IPS-NIHi7 (cell line): ENCODE data around the gene C4orf46.
A peak's percentile ranks its signal among the peaks of the same experiment; 100 is the strongest.
"Not testable (repeated sequence)": the region's sequence is repeated elsewhere in the genome, so short reads cannot be mapped to it uniquely, and the experiment has no call there.

Experiments
- DNase-seq: peaks from one replicate; pipeline ENCODE4 v3.0.0; 2012; ENCODE audit warnings: mixed read lengths; ENCODE audit errors: extremely low spot score

The C4orf46 gene

DNA sequence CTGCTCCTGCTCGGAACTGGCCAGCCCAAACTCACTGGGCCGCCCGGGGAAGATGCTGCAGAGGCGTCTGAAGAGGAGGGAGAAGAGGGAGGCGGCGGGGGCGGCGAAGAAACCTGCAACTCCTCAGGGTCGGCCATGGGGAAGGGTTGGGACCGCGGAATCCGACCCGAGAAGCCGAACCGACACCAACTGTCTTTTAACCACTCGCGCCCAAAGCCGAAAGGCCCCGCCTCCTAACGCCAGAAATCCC, at the start of gene C4orf46:
C4orf46 (minus strand) TSS at position 223 of the 250 bp plus-strand sequence; CDS start at position 137, 86 bp downstream.
- DNase-seq = no peak

DNA sequence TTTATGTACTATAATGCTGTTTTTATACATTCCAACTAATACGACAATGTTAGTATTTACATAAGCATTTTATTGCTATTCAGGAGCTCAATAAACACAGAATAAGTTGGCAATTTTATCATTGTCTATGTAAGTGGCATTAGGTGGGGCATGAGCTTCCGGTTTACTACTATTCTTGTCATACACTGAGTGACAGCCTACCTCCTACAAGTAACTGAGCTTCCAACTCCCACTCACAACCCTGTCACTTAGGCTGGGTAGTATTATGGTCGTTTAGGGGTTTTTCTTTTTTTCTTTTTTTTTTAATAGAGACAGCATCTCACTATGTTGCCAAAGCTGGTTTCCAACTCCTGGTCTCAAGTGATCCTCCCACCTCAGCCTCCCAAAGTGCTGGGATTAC, 44.1 kb upstream of the C4orf46 start:
- no peak for DNase-seq

DNA sequence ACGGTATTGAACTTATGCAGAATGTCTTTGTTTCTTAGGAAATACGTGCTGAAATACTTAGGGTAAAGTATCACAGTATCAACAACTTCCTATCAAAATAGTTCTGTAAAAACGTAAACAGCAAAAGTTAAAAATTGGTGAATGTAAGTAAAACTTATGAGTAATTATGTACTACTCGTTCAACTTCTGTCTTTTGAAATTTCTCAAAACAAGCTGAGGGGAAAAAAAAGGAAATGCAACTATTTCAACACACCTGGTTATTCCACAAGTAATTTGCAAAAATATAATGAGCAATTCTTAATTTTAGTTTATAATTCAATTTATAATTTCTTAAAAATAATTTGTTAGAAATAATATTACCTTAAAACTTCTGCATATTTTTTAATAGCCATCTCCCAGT, 43.2 kb upstream of the C4orf46 start:
- no peak for DNase-seq

DNA sequence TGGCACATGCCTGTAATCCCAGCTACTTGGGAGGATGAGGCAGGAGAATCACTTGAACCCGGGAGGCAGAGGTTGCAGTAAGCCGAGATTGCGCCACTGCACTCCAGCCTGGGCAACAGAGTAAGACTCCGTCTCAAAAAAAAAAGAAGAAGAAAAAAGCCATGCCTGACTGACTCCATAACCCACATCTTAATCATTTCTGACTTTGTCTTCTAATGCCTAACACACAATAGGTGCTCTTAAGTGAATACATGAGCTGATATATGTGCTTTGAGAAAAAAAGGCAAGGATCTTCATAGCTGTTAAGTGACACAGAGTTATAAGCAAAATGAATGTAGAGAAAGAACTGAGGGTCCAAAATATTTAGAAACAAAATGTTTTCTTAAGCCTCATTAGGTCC, 40.9 kb upstream of the C4orf46 start:
- not testable (repeated sequence) for DNase-seq

DNA sequence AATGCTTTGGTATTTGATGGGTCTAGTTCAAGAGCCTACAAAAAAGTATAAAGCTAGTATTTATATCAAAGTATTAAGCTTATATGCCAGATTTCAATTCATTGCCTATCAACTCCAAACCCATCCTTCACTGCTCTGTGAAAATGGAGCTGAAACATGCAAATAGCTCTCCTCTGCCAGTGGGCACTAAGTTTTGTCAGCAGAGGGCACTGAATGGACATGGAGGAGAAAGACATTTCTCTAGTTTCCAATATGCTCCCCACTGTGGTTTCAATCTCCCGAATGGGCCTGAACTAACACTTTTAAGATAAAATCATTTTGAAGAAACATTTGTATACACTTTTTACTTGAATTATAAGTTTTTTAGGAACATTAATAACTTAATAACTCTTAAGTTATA, 39.1 kb upstream of the C4orf46 start:
- no peak for DNase-seq

DNA sequence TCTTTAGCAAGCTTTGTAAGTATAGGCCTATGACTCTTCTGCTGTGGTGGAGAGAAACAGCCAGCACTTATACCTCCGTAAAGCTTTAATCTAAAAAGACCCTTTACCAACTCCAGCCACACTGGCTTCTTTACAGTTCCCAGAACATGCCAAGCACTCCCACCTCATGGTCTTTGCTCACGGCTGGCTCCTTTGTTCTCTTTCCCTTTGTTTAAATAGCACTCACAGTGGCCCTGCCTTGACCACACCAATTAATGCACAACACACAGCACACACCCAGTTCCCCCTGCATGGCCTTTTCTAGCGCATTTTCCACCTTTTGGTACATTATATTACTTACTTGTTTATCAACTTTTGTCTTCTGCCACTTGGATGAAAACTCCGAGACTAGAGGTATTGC, 32.6 kb upstream of the C4orf46 start:
- no peak for DNase-seq

DNA sequence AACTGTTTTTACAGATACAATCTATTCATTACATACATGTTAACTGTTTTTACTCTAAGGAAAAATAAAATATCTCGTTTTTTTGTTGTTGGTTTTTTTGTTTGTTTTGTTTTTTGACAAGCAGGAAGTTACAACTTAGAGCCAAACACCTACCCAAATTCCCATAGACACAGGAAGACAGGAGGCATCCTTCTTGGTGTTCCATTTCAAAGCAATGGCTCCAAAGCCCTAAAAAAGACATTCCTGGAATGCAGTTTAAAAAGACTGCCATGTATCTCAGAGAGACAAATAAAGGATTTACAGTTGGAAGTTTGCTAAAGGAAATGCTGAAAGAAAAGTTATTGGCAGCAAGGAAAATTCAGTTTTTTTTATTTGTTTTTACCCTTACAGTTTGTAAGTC, 17.1 kb upstream of the C4orf46 start:
- no peak for DNase-seq

DNA sequence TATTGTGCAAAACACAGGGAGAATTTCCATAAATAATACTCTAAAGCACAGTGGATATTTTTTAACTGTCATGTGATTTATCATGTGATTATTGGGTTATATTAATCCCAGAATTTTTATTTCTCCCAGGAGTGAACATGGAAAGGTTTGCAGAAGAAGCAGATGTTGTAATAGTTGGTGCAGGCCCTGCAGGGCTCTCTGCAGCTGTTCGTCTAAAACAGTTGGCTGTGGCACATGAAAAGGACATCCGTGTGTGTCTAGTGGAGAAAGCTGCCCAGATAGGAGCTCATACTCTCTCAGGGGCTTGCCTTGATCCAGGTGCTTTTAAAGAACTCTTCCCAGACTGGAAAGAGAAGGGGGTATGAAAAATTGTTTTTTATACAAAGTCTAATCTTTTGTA, 10.4 kb upstream of the C4orf46 start:
- no peak for DNase-seq

DNA sequence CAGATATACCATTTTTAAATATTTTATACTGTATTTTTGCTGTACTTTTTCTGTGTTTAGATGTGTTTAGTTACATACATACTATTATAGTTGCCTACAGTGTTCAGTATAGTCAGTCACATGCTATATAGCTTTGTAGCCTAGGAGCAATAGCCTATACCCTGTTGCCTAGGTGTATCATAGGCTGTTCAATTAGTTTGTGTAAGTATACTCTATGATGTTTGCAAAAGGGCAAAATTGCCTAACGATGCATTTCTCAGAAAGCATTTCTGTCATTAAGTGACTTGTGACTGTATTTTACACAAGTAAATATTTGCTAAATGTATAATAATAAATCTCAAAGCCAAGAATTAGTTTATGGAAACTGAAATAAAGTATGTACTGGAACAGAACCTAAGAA, 9.9 kb upstream of the C4orf46 start:
- DNase-seq = no peak

DNA sequence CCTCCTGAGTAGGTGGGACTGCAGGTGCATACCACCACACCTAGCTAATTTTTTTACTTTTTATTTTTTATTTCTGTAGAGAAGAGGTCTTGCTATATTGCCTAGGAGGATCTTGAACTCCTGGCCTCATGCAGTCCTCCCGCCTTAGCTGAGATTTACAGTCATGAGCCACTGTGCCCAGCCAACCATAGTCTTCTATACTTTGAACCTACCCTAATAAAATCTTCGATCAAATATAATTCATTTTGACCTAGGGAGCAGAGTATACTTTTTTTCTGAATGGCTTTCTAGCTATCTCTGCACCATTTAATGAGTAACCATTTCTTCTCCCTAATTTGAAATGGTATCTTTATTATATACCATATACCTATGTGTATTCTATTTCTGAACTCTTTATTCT, 7.1 kb upstream of the C4orf46 start:
- no peak for DNase-seq

DNA sequence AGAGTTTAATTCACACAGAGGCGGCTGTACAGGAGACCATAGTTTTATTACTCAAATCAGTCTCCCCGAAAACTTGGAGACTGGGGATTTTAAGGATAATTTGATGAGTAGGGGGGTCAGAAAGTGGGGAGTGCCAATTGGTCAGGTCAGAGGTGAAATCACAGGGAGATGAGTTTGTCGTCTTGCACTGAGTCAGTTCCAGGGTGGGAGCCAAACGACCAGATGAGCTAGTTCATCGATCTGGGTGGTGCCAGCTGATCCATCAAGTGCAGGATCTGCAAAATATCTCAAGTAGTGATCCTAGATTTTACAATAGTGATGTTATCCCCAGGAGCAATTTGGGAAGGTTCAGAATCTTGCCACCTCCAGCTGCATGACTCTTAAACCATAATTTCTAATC, 4.4 kb upstream of the C4orf46 start:
- no peak for DNase-seq

DNA sequence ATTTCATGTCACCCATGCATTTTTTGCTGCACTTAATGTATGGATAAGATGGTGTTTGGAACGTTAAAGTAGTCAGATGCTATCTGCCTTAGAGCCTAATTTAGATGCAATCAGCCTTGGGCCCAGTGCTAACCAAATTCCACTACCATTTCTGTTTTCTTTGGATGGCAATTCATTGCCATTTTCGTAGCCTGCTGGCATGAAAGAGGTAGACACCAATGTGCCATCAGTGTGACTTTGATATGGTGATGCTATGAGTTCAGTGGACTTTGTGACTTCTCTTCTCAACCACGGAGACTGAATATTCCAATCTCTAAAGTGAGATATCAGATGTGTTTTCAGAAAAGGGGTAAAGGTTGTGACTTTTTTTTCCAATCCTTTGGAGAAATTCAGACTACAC, 1.9 kb upstream of the C4orf46 start:
- DNase-seq = no peak

DNA sequence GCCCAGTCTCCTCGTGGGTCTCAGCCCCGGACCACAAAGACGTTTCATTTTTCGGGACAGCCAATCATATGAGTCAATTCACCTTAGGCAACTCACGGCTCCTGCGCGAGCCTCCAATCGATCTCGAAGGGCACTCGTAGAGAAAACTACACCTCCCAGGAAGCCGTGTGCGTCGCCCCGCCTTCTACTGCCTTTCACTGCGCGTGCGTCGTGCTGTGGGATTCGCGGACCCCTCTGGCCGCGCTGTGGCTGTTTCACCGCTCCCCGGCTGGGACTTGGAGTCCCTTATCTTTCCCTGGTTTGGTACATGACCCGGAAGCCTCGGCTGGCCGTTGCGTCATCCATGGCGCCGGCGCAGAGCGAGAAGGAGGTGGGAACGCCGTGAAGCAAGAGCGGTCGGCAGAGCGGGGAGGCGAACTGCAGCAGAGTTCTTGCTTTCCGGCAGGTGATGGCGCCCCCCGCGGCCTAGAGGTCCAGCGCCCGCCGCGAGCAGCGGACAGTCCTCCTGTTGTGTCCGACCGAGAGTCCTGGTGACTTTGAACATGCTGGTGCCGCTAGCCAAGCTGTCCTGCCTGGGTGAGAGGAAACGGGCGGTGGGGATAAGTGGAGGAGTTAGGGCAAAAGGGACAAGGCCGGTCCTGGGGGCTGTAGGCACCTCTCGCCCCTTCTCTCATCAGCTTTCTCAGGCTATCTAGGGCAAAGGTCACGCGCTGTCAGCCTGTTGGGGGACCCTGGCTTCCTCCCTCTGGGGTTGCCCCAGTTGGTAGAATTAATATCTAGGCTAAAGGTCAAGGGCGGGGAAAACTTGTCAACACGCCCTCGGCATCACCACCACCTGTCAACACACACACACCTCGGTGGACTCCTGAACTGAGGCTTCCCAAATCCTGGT, 474 bp upstream of the C4orf46 start, which contains the start of gene ETFDH:
ETFDH (plus strand) TSS at position 382 of the 892 bp plus-strand sequence; CDS start at position 543, 161 bp downstream.
- DNase-seq = peak; percentile 96

DNA sequence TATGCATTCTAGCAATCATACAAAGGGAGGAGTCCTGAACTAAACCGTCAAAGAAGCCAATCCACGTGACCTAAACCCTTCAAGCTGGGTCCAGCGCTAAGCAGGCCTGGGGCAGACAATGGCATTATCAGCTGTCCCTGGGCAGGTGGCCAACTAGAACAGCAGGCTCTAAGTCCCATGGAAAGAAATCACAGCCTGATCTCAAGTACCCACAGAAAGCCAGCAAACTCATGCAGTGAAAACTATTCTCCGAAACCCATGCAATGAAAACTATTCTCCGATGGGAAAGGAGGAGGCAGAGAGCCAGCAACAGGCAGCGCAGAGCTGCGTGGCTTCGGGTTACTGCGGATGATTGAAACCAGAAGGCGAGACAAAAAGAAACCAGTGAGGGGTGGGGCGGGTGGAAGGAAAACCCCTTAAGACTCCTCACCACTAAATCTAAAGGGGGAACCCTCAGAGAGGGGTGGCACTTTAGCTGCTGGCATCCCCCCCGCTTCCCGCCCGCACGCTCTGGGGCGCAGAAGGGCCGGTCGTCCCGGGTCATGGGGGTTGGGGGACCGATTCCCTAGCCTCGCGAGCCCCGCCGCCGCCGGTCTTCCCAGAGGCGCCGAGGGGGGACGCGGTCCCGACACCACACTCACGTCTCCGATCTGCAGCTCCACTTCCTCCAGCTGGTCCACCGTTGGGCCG, 567 bp downstream of the C4orf46 start:
- DNase-seq = peak; percentile 45

DNA sequence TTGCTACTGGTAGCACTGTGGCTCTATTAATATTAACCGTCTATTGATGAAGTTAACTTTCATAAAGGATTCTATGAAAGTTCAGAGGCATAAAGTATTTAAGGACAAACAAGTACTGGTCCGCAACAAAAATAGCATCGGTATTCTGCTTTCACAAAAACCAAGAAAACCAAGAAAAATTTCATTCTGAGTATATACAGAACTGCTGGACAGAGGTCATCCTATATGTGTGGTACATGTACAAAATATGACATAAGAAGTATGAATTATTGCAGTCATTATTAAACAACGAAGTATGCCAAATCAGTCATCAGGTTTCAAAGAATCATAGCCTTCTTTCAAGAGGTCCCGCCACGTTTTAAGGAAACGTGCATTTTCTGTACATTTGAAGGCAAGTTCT, 2.4 kb downstream of the C4orf46 start:
- DNase-seq = no peak

DNA sequence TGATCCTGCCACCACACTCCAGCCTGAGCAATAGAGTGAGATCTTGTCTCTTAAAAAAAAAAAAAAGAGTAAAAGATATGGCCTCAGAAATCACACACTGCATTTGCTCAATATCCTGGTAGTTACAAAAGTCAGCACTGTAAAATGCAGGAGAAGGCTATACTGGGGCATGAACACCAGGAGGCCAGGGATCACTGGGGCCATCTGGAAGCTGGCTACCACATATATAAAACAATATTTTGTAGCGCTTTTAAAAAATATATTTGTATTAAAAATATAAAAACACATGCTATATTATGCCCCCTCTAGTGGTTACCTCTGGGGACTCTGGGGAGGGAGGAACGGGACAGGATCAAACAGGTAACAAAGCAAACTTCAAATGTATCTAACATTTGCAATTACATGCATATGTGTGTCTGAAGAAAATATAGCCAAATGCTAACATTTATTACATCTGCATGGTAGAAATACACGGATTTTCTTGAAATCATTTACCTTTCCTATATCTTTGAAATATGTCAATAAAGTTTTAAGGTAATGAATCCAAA, 4.0 kb downstream of the C4orf46 start:
- DNase-seq = peak; percentile 47

DNA sequence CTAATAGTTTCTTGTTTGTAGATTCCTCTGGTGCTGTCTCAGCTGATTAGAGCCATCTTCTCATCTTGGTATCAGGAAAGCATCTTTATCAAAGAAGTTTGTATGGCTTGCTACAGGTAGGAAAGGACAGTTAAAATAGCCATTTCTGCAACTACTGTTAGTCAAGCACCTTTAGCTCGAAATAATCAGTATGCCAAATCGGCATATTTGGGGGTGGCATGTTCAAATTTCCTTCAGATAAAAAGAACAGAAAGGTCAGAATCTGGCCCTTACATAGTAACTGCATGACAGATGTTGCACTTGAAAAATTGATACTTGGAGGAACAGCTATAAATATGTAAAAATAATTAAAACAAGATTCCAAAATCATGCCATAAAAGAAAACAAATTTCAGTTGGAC, 4.8 kb downstream of the C4orf46 start:
- DNase-seq = no peak

DNA sequence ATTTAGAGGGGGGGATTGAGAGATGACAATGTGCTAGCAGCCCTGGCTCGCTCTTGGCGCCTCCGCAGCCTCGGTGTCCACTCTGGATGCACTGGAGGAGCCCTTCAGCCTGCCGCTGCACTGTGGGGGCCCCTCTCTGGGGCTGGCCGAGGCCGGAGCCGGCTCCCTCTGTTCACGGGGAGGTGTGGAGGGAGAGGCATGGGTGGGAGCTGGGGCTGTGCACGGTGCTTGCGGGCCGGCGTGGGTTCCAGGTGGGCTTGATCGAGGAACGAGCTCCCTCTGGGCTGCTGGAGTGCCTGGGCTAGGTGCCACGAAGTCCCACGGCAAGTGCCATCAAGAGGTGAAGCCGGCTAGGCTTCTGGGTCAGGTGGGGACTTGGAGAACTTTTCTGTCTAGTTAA, 6.9 kb downstream of the C4orf46 start:
- DNase-seq = no peak

DNA sequence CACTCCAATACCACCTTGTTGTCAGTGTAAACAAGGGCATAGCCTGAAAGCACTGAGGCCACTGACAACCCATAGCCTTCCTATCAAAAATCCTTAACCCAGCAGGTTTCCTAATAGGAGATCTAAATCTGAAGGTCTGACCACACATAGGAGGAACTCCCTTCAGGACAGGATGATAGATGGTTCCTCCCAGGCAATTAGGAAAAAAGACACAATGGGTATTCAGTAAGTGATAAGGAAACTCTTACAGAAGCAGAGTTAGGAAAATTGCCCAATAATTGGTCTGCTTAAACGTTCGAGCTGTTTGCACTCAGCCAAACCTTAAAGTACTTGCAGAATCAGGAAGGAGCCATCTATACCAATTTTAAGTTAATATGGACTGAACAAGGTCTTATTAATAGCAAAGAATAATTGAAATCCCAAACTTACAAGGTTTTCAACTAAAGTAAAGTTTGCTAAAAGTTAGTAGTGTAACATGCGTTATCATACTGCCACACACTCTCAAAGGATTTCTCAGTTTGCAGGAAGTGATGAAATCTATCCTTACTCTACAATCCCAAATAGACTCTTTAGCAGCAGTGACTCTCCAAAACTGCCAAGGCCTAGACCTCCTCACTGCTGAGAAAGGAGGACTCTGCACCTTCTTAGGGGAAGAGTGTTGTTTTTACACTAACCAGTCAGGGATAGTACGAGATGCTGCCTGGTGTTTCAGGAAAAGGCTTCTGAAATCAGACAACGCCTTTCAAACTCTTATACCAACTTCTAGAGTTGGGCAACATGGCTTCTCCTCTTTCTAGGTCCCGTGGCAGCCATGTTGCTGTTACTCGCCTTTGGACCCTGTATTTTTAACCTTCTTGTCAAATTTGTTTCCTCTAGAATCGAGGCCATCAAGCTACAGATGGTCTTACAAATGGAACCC, 7.7 kb downstream of the C4orf46 start:
- not testable (repeated sequence) for DNase-seq

DNA sequence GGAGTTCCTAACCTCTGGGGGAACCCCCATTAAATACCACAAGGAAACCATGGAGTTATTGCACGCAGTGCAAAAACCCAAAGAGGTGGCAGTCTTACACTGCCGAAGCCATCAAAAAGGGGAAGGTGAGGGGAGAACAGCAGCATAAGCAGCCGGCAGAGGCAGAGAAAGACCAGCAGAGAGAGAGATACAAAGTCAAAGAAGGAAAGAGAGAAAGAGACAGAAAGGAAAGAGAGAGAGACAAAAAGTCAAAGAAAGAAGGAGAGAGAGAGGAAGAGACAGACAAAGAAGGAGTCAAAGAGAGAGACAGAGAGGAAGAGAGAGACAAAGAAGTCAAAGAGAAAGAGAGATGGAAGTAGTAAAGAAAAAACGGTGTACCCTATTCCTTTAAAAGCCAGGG, 8.4 kb downstream of the C4orf46 start:
- not testable (repeated sequence) for DNase-seq

DNA sequence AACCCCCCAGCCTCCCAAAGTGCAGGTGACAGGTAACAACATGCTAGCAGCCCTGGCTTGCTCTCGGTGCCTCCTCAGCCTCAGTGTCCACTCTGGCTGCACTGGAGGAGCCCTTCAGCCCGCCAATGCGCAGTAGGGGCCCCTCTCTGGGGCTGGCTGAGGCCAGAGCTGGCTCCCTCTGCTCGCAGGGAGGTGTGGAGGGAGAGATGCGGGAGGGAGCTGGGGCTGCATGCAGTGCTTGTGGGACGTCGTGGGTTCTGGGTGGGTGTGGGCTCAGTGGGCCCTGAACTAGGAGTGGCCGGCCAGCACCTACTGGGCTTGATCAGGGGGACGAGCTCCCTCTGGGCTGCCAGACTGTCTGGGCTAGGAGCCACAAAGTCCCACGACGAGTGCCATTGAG, 14.4 kb downstream of the C4orf46 start:
- DNase-seq = no peak

DNA sequence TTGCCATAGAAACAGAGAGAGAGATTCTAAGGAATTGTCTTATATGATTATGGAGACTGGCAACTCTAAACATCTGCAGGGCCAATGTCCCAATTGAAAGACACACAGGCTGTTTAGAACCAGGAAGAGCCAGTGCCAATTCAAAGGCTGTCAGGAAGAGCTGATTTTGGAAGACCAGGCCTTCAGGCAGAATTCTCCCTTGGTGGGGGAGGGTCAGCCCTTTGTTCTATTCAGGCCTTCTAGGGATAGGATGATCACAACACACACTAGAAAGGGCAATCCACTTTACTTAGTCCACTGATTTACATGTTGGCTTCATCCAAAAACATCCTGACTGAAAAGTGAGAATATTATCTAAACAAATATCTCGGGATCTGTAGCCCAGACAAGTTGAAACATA, 15.2 kb downstream of the C4orf46 start:
- DNase-seq = peak; percentile 48
